GM12878 (cell line): ENCODE data around the gene ARHGEF3. TPM values are rescaled to one million over a fixed set of nuclear protein-coding genes. Genes with fewer than 3 reads are reported as not detected.

Source experiments
- ASH2L ChIP-seq: fragments of 300-600, 200-600 bp; sonication (generic); IDR thresholded peaks from 2 replicates; pipeline ENCODE4 v1.6.1; 2017; ENCODE audit warnings: low read depth, mild to moderate bottlenecking, borderline replicate concordance
- ATF7 ChIP-seq: fragments of 450-650 bp; IDR thresholded peaks from 2 replicates; pipeline ENCODE4 v1.6.1; 2016; ENCODE audit warnings: low read depth, mild to moderate bottlenecking
- CBFB ChIP-seq: IDR thresholded peaks from 2 replicates; pipeline ENCODE4 v1.6.1; 2016; ENCODE audit warnings: antibody characterized with exemption, low read depth
- CBX3 ChIP-seq: fragments of 200-600 bp; sonication (generic); IDR thresholded peaks from 2 replicates; pipeline ENCODE4 v1.6.1; 2016; ENCODE audit warnings: low read depth, borderline replicate concordance
- CREM ChIP-seq: IDR thresholded peaks from 2 replicates; pipeline ENCODE4 v1.6.1; 2014; ENCODE audit warnings: antibody characterized with exemption, low read depth
- E4F1 ChIP-seq: fragments of 450-650 bp; IDR thresholded peaks from 2 replicates; pipeline ENCODE4 v1.6.1; 2018; ENCODE audit warnings: borderline replicate concordance, mild to moderate bottlenecking; ENCODE audit not compliant: partially characterized antibody
- GATAD2B ChIP-seq: fragments of 450-650 bp; conservative IDR thresholded peaks from 2 replicates; pipeline ENCODE4 v1.6.1; 2017; ENCODE audit warnings: low read depth, mild to moderate bottlenecking, moderate library complexity
- MLLT1 ChIP-seq: fragments of 450-650 bp; IDR thresholded peaks from 2 replicates; pipeline ENCODE4 v1.6.1; 2016; ENCODE audit warnings: mild to moderate bottlenecking
- NFXL1 ChIP-seq: fragments of 450-650 bp; IDR thresholded peaks from 2 replicates; pipeline ENCODE4 v1.6.1; 2017; ENCODE audit warnings: antibody characterized with exemption, mild to moderate bottlenecking, borderline replicate concordance
- NFYB ChIP-seq: IDR thresholded peaks from 2 replicates; pipeline ENCODE4 v1.6.1; 2011; ENCODE audit warnings: low read depth, mild to moderate bottlenecking, low read length, improper control_type of control experiment, moderate library complexity; ENCODE audit not compliant: insufficient read depth
- NKRF ChIP-seq: fragments of 450-650 bp; conservative IDR thresholded peaks from 2 replicates; pipeline ENCODE4 v1.6.1; 2017; ENCODE audit warnings: mild to moderate bottlenecking, moderate library complexity
- NRF1 ChIP-seq: conservative IDR thresholded peaks from 2 replicates; pipeline ENCODE4 v1.6.1; 2011; ENCODE audit warnings: mild to moderate bottlenecking, low read depth, low read length, improper control_type of control experiment
- POLR2AphosphoS2 ChIP-seq: IDR thresholded peaks from 2 replicates; pipeline ENCODE4 v1.6.1; 2011; ENCODE audit warnings: low read depth, mild to moderate bottlenecking, low read length, improper control_type of control experiment, moderate library complexity
- POLR2AphosphoS5 ChIP-seq: IDR thresholded peaks from 2 replicates; pipeline ENCODE4 v1.6.1; 2011; ENCODE audit warnings: mild to moderate bottlenecking, low read length, inconsistent platforms
- POU2F2 ChIP-seq: IDR thresholded peaks from 3 replicates; pipeline ENCODE4 v1.6.1; 2011; ENCODE audit warnings: low read depth, mild to moderate bottlenecking, low read length, borderline replicate concordance
- PRDM15 ChIP-seq: fragments of 450-650 bp; formaldehyde crosslinking; IDR thresholded peaks from 2 replicates; pipeline ENCODE4 v1.4.0; 2020; ENCODE audit warnings: mild to moderate bottlenecking, moderate library complexity
- RAD21 ChIP-seq: IDR thresholded peaks from 2 replicates; pipeline ENCODE4 v1.6.1; 2011; ENCODE audit warnings: mild to moderate bottlenecking, low read depth, low read length, moderate library complexity; ENCODE audit not compliant: insufficient read depth
- SREBF2 ChIP-seq: IDR thresholded peaks from 2 replicates; pipeline ENCODE4 v1.6.1; 2012; ENCODE audit warnings: mild to moderate bottlenecking, low read length
- TCF12 ChIP-seq: IDR thresholded peaks from 2 replicates; pipeline ENCODE4 v1.6.1; 2011; ENCODE audit warnings: low read depth, mild to moderate bottlenecking, low read length
- YY1 ChIP-seq: IDR thresholded peaks from 2 replicates; pipeline ENCODE4 v1.6.1; 2011; ENCODE audit warnings: low read depth, mild to moderate bottlenecking, low read length
- polyA plus RNA-seq, 11 experiments: library from polyadenylated mRNA; depleted of rRNA in 4 of 11; unstranded in 6 of 11; stranded (reverse) in 5 of 11; fragments of >200 nt; fragmentation: Nextera tagmentation in 4 of 11; fragmentation: Illumina TruSeq in 1 of 11; extraction: Ambion mirVana in 4 of 11; extraction: Trizol in 1 of 11; gene quantifications; 1 replicate in 1 of 11; 2 replicates in 10 of 11; pipeline versions ENCODE4 v1.2.1 to v1.2.3, GENCODE V29; 2011 to 2016; ENCODE audit warnings: inconsistent platforms in 2 of 11, missing spikeins in 2 of 11, low read depth in 1 of 11
- total RNA-seq, 4 experiments: library from RNA; depleted of rRNA in 3 of 4; stranded (reverse); fragments of >200 nt in 3 of 4; fragmentation: Illumina TruSeq in 1 of 4; extraction: Trizol in 1 of 4; gene quantifications; 2 replicates each; pipeline versions ENCODE4 v1.2.1 to v1.2.3, GENCODE V29; 2013 to 2021

ARHGEF3 gene
- total and polyA plus RNA-seq, 10 of the 15 experiments (the other 5 are each of a cell fraction or from before 2014, with no cell fraction given): 21.8 to 78.7 (median 56.2) TPM

GRCh38 chr3:56837196-56837955 is 35.6 kb upstream of the ARHGEF3 start (continued):
- TF ChIP-seq POU2F2 (no peak), CBFB (peak; percentile 48; the same call in 1 of the 2 replicates), RAD21 (no peak), CBX3 (no peak), NFXL1 (no peak), ATF7 (peak; percentile 53), POLR2AphosphoS2 (no peak), MLLT1 (no peak), ASH2L (no peak), TCF12 (no peak), NFYB (no peak), GATAD2B (no peak), YY1 (no peak), SREBF2 (no peak), PRDM15 (CRISPR knock-in tag) (no peak), NRF1 (no peak), CREM (peak; percentile 81), NKRF (no peak), POLR2AphosphoS5 (no peak), E4F1 (no peak)
